Adrenal gland (tissue), 5 donors: ENCODE measurements around the gene CTBP2.

Source experiments
- POLR2A ChIP-seq, 2 donors: fragments of 450-650 bp; IDR thresholded peaks; one replicate each; pipeline ENCODE4 v1.6.1; 2017; ENCODE audit warnings: antibody characterized with exemption in 2 of 2, mild to moderate bottlenecking in 2 of 2, moderate library complexity in 1 of 2
- TF ChIP-seq, protein P1 (sequence below), 6 experiments: fragments of 450-650 bp in 4 of 6; fragments of 200-600 bp in 2 of 6; sonication (generic) in 1 of 6; IDR thresholded peaks; 1 replicate in 5 of 6; 2 replicates in 1 of 6; pipeline versions ENCODE4 v1.5.1 to v1.8.0; 2016 to 2021; ENCODE audit warnings: antibody characterized with exemption in 6 of 6, mild to moderate bottlenecking in 2 of 6, moderate library complexity in 1 of 6
- donor health status: DM: no; HTN: no; CAD: no.

DNA sequence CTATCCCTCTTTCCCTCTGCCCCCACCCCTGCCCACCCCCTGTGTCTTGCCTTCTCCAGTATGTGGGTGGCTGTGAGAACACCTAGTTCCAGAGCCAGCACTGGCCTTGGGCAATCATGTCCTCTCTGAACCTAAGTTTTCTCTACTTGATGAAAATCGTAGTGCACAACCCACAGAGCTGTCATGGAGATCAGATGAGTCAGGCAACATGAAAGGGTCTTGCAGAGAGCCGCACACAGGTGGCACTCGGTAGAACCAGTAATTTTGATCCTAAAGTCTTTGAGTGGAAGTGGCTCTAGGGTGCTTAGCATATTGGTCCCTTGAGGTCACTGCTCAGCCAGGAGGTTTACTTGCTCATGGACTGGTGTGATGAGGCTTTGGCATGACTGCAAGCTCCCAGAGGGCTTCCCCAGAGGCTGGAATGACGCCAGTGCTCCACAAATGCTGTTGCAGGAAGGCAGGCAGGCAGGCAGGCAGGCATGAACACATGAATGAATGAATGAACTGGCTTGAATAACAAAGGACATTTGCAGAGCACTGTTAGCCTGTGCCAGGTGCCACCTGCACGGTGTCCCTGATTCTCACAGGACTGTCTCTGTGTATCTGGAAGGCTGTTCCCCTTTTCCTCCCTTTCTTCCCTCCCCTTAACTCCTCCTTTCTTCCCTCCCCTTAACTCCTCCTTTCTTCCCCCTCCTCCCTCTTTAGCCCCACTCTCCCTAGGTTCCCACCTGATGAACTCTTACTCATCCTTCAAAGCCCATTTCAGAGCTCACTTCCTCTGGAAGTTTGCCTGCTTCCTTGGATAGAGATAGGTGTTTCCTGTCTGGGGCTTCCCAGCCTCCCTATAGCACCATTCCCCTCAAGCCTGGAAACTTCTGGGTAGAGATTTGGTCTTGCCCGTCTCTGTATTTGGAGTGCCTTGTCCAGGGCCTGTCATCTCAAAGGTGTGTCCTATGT, 27.2 kb upstream of the CTBP2 start:
- TF ChIP-seq, protein P1, sequence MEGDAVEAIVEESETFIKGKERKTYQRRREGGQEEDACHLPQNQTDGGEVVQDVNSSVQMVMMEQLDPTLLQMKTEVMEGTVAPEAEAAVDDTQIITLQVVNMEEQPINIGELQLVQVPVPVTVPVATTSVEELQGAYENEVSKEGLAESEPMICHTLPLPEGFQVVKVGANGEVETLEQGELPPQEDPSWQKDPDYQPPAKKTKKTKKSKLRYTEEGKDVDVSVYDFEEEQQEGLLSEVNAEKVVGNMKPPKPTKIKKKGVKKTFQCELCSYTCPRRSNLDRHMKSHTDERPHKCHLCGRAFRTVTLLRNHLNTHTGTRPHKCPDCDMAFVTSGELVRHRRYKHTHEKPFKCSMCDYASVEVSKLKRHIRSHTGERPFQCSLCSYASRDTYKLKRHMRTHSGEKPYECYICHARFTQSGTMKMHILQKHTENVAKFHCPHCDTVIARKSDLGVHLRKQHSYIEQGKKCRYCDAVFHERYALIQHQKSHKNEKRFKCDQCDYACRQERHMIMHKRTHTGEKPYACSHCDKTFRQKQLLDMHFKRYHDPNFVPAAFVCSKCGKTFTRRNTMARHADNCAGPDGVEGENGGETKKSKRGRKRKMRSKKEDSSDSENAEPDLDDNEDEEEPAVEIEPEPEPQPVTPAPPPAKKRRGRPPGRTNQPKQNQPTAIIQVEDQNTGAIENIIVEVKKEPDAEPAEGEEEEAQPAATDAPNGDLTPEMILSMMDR (IDR thresholded peaks at IDR 0.05) = no peak
- TF ChIP-seq POLR2A (IDR thresholded peaks at IDR 0.05) = no peak
